HCT116 (cell line): Measurements from ENCODE around the gene SPRR5. TPM values are rescaled to one million over a fixed set of nuclear protein-coding genes. Genes with fewer than 3 reads are reported as not detected.

Experiments
- ATAC-seq: fragments of 200-7000 bp; cut with Tn5 transposase; 2 replicates; pipeline ENCODE4 v1.9.1; 2020; ENCODE audit warnings: mild to moderate bottlenecking, moderate library complexity
- BruUV-seq: library from RNA; stranded (reverse); fragments of 400-500 nt; replicated peaks from 2 replicates; lab custom pipeline; 2021; lab: Mats Ljungman, UMichigan
- CTCF ChIA-PET: fragments of 300-600 bp; sonication (Branson Sonifier 250); formaldehyde crosslinking; loops from one replicate; lab custom pipeline; 2021; ENCODE audit warnings: antibody characterized with exemption; lab: Charles Lee
- POLR2A ChIA-PET: fragments of 300-600, 350-600 bp; sonication (Branson Sonifier 250); formaldehyde crosslinking; loops from one replicate; lab custom pipeline; 2021; ENCODE audit warnings: antibody characterized with exemption; lab: Charles Lee
- RAD21 ChIA-PET, 2 experiments: fragments of 300-600 bp; sonication (Branson Sonifier 250); formaldehyde crosslinking; loops; one replicate each; lab custom pipeline; 2023; ENCODE audit warnings: low total read pairs in 2 of 2; ENCODE audit not compliant: uncharacterized antibody in 2 of 2, unreplicated experiment in 2 of 2, low non-redundant PET in 1 of 2; lab: Charles Lee
- DNase-seq: peaks from one replicate; pipeline ENCODE4 v3.0.0-alpha.2; 2010; ENCODE audit warnings: low read depth, low spot score
- H2AFZ ChIP-seq: fragments of 200-600 bp; shearing (Covaris generic), sonication (generic); 2 replicates; pipeline ENCODE4 v1.6.1; 2017; ENCODE audit warnings: low read depth, mixed run types, mixed read lengths, antibody characterized with exemption, low read length; ENCODE audit not compliant: poor library complexity, severe bottlenecking
- H3K27ac ChIP-seq: 2 replicates; pipeline ENCODE4 v1.5.1; 2012; ENCODE audit warnings: low read depth, low read length
- H3K27me3 ChIP-seq: fragments of 200-600 bp; sonication (generic); 2 replicates; pipeline ENCODE4 v1.6.1; 2016; ENCODE audit warnings: mixed run types, low read length, mixed read lengths; ENCODE audit not compliant: insufficient read depth
- H3K36me3 ChIP-seq, 2 experiments: fragments of 200-500 bp in 1 of 2; fragments of 200-600 bp in 1 of 2; sonication (Bioruptor generic) in 1 of 2; sonication (generic) in 1 of 2; 2 replicates each; pipeline versions ENCODE4 v1.5.1 to v1.6.1; 2014 to 2016; ENCODE audit warnings: low read length in 2 of 2, inconsistent platforms in 1 of 2, mixed read lengths in 1 of 2, mixed run types in 1 of 2; ENCODE audit not compliant: insufficient read depth in 2 of 2, control insufficient read depth in 1 of 2
- H3K4me1 ChIP-seq, 2 experiments: fragments of 200-600 bp in 1 of 2; sonication (generic) in 1 of 2; 2 replicates each; pipeline versions ENCODE4 v1.5.1 to v1.6.1; 2012 to 2017; ENCODE audit warnings: low read length in 2 of 2, inconsistent platforms in 1 of 2, mild to moderate bottlenecking in 1 of 2, mixed read lengths in 1 of 2, mixed run types in 1 of 2, moderate library complexity in 1 of 2; ENCODE audit not compliant: insufficient read depth in 2 of 2, control insufficient read depth in 1 of 2
- H3K4me2 ChIP-seq: fragments of 200-600 bp; sonication (generic); 2 replicates; pipeline ENCODE4 v1.6.1; 2017; ENCODE audit warnings: mixed run types, low read length, mixed read lengths
- H3K4me3 ChIP-seq, 2 experiments: fragments of 200-600 bp in 1 of 2; sonication (generic) in 1 of 2; replicated peaks in 1 of 2; 2 replicates each; pipeline ENCODE4 v1.5.1; 2011 to 2016; ENCODE audit warnings: low read length in 2 of 2, control low read depth in 1 of 2, low read depth in 1 of 2, mild to moderate bottlenecking in 1 of 2, mixed read lengths in 1 of 2, mixed run types in 1 of 2
- H3K79me2 ChIP-seq: fragments of 200-600 bp; sonication (generic); 2 replicates; pipeline ENCODE4 v1.6.1; 2017; ENCODE audit warnings: mild to moderate bottlenecking, mixed run types, low read length, moderate library complexity, mixed read lengths; ENCODE audit not compliant: insufficient read depth
- H3K9ac ChIP-seq: fragments of 200-600 bp; sonication (generic); 2 replicates; pipeline ENCODE4 v1.6.1; 2016; ENCODE audit warnings: low read length, mixed read lengths
- H3K9me2 ChIP-seq: fragments of 200-600 bp; sonication (generic), shearing (Covaris generic); 2 replicates; pipeline ENCODE4 v1.6.1; 2017; ENCODE audit warnings: mixed run types, mild to moderate bottlenecking, moderate library complexity; ENCODE audit not compliant: insufficient read depth
- H3K9me3 ChIP-seq, 2 experiments: fragments of 200-500 bp in 1 of 2; fragments of 200-600 bp in 1 of 2; sonication (Bioruptor generic) in 1 of 2; sonication (generic) in 1 of 2; 2 replicates each; pipeline ENCODE4 v1.6.1; 2014 to 2017; ENCODE audit warnings: low read length in 2 of 2, mixed read lengths in 2 of 2, inconsistent platforms in 1 of 2, low read depth in 1 of 2, mild to moderate bottlenecking in 1 of 2, mixed run types in 1 of 2, moderate library complexity in 1 of 2; ENCODE audit not compliant: control insufficient read depth in 1 of 2, insufficient read depth in 1 of 2
- H4K20me1 ChIP-seq: fragments of 200-600 bp; sonication (generic), shearing (Covaris generic); 2 replicates; pipeline ENCODE4 v1.6.1; 2017; ENCODE audit warnings: mixed run types, mild to moderate bottlenecking, moderate library complexity; ENCODE audit not compliant: insufficient read depth
- CBX3 ChIP-seq: IDR thresholded peaks from 2 replicates; pipeline ENCODE4 v1.6.1; 2012; ENCODE audit warnings: low read depth
- CEBPB ChIP-seq: IDR thresholded peaks from 2 replicates; pipeline ENCODE4 v1.6.1; 2012; ENCODE audit warnings: low read depth
- ELF1 ChIP-seq: IDR thresholded peaks from 2 replicates; pipeline ENCODE4 v1.6.1; 2012; ENCODE audit warnings: low read depth, borderline replicate concordance
- EZH2 ChIP-seq: fragments of 200-600 bp; sonication (generic); IDR thresholded peaks from 2 replicates; pipeline ENCODE4 v1.6.1; 2017; ENCODE audit warnings: antibody characterized with exemption, mixed run types
- FOSL1 ChIP-seq: IDR thresholded peaks from 2 replicates; pipeline ENCODE4 v1.6.1; 2012; ENCODE audit warnings: low read depth
- POLR2A ChIP-seq: IDR thresholded peaks from 2 replicates; pipeline ENCODE4 v1.7.0; 2011; ENCODE audit warnings: borderline replicate concordance; ENCODE audit not compliant: insufficient read depth, insufficient read length; ENCODE audit errors: extremely low read depth
- POLR2AphosphoS5 ChIP-seq: IDR thresholded peaks from 2 replicates; pipeline ENCODE4 v1.6.1; 2011; ENCODE audit warnings: mild to moderate bottlenecking, low read depth, low read length, moderate library complexity
- RAD21 ChIP-seq: IDR thresholded peaks from 2 replicates; pipeline ENCODE4 v1.6.1; 2012; ENCODE audit warnings: low read depth, mild to moderate bottlenecking
- REST ChIP-seq: IDR thresholded peaks from 2 replicates; pipeline ENCODE4 v1.6.1; 2012; ENCODE audit warnings: low read depth
- SIN3A ChIP-seq: IDR thresholded peaks from 2 replicates; pipeline ENCODE4 v1.6.1; 2012; ENCODE audit warnings: low read depth
- SP1 ChIP-seq: IDR thresholded peaks from 2 replicates; pipeline ENCODE4 v1.6.1; 2012; ENCODE audit warnings: low read depth
- TCF7L2 ChIP-seq: IDR thresholded peaks from 2 replicates; pipeline ENCODE4 v1.7.0; 2011; ENCODE audit warnings: borderline replicate concordance, inconsistent platforms; ENCODE audit not compliant: insufficient read depth, insufficient read length; ENCODE audit errors: extremely low read depth
- YY1 ChIP-seq: IDR thresholded peaks from 2 replicates; pipeline ENCODE4 v1.6.1; 2011; ENCODE audit warnings: low read length, low read depth, moderate library complexity, mild to moderate bottlenecking; ENCODE audit not compliant: insufficient replicate concordance; ENCODE audit errors: extremely low read depth
- ZBTB33 ChIP-seq: IDR thresholded peaks from 2 replicates; pipeline ENCODE4 v1.6.1; 2011; ENCODE audit warnings: mild to moderate bottlenecking, low read length, moderate library complexity; ENCODE audit not compliant: insufficient replicate concordance; ENCODE audit errors: extremely low read depth
- ZFX ChIP-seq: fragments of 450-650 bp; IDR thresholded peaks from 2 replicates; pipeline ENCODE4 v1.6.1; 2017
- ZNF274 ChIP-seq: fragments of 200-500 bp; sonication (Bioruptor generic); IDR thresholded peaks from 2 replicates; pipeline ENCODE4 v1.6.1; 2014; ENCODE audit warnings: mild to moderate bottlenecking, low read depth, low read length, inconsistent platforms
- intact Hi-C: fragments of 100-400 bp; cut with micrococcal nuclease; formaldehyde crosslinking; loops from 2 replicates; pipeline ENCODE4 v1.10.0; 2022
- total RNA-seq: library from RNA; stranded (reverse); gene quantifications from one replicate; pipeline ENCODE4 v1.2.1, GENCODE V29; 2021; ENCODE audit not compliant: unreplicated experiment
- TF ChIP-seq, protein P1 (sequence below), 3 experiments: fragments of 200-600 bp in 1 of 3; sonication (generic) in 1 of 3; IDR thresholded peaks in 2 of 3; conservative IDR thresholded peaks in 1 of 3; 2 replicates each; pipeline ENCODE4 v1.5.1; 2012 to 2017; ENCODE audit warnings: low read depth in 2 of 3, low read length in 2 of 3, antibody characterized with exemption in 1 of 3, borderline replicate concordance in 1 of 3, control low read depth in 1 of 3, mild to moderate bottlenecking in 1 of 3, mixed read lengths in 1 of 3, mixed run types in 1 of 3, moderate library complexity in 1 of 3; ENCODE audit not compliant: insufficient read depth in 1 of 3
- TF ChIP-seq, protein P2 (sequence below): IDR thresholded peaks from 2 replicates; pipeline ENCODE4 v1.6.1; 2012
- TF ChIP-seq, protein P3 (sequence below): IDR thresholded peaks from 2 replicates; pipeline ENCODE4 v1.6.1; 2012

SPRR5 gene
- total RNA-seq, 1 experiment from 2014 or later, result not detected

GRCh38 chr1:152976688-152977087 lies 29.7 kb downstream of the SPRR5 start:
- no peak overlapping the region for H3K9ac ChIP-seq
- ATAC-seq (no peak), DNase-seq (no peak)
- ChIA-PET RAD21 (no interaction called here), POLR2A (no interaction called here), CTCF (no interaction called here)
- no peaks in the 10 kb centered on the region for H4K20me1 ChIP-seq
- no peaks in the 10 kb centered on the region for H3K9me3 ChIP-seq
- no peaks in the 10 kb centered on the region for H3K79me2 ChIP-seq
- H3K4me2 ChIP-seq, result no peak overlapping the region
- H3K4me1 ChIP-seq, result no peaks in the 10 kb centered on the region
- TF ChIP-seq, protein P1, sequence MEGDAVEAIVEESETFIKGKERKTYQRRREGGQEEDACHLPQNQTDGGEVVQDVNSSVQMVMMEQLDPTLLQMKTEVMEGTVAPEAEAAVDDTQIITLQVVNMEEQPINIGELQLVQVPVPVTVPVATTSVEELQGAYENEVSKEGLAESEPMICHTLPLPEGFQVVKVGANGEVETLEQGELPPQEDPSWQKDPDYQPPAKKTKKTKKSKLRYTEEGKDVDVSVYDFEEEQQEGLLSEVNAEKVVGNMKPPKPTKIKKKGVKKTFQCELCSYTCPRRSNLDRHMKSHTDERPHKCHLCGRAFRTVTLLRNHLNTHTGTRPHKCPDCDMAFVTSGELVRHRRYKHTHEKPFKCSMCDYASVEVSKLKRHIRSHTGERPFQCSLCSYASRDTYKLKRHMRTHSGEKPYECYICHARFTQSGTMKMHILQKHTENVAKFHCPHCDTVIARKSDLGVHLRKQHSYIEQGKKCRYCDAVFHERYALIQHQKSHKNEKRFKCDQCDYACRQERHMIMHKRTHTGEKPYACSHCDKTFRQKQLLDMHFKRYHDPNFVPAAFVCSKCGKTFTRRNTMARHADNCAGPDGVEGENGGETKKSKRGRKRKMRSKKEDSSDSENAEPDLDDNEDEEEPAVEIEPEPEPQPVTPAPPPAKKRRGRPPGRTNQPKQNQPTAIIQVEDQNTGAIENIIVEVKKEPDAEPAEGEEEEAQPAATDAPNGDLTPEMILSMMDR (IDR thresholded peaks at IDR 0.05 in 2 of 3, conservative IDR thresholded peaks at IDR 0.05 in 1 of 3; ENCODE audit: borderline replicate concordance in 1 of 3, insufficient read depth in 1 of 3, low read depth in 2 of 3, low read length in 2 of 3), result no peak
- TF ChIP-seq ELF1 (no peak), SP1 (no peak), YY1 (no peak), ZNF274 (no peak), ZFX (no peak), CBX3 (no peak), POLR2AphosphoS5 (no peak), FOSL1 (no peak), SIN3A (no peak), ZBTB33 (no peak), POLR2A (no peak), REST (no peak), EZH2 (no peak), TCF7L2 (no peak), RAD21 (no peak), CEBPB (no peak)
- TF ChIP-seq, protein P2, sequence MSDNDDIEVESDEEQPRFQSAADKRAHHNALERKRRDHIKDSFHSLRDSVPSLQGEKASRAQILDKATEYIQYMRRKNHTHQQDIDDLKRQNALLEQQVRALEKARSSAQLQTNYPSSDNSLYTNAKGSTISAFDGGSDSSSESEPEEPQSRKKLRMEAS, result no peak
- TF ChIP-seq, protein P3, sequence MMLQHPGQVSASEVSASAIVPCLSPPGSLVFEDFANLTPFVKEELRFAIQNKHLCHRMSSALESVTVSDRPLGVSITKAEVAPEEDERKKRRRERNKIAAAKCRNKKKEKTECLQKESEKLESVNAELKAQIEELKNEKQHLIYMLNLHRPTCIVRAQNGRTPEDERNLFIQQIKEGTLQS, result no peak
- no peak overlapping the region for H3K4me3 ChIP-seq
- H3K27me3 ChIP-seq, result peaks cover 38% of the 10 kb centered on the region; the same call in 1 of the 2 replicates
- H3K36me3 ChIP-seq, result no peaks in the 10 kb centered on the region
- no peak overlapping the region for H2AFZ ChIP-seq
- BruUV-seq, result no TSS peak
- intact Hi-C loops, result no loop called here
- H3K9me2 ChIP-seq, result no peaks in the 10 kb centered on the region
- no peak overlapping the region for H3K27ac ChIP-seq
